GM19099 (cell line): ENCODE data around the gene FOXK2.

Experiments used
- POLR2A ChIP-seq: IDR thresholded peaks from 3 replicates; pipeline ENCODE4 v1.6.1; 2011; ENCODE audit warnings: low read depth; ENCODE audit not compliant: insufficient read length; ENCODE audit errors: extremely low read depth

The FOXK2 gene

GRCh38 chr17:82602986-82603710 lies 83.6 kb downstream of the FOXK2 start:
- no peak for TF ChIP-seq POLR2A

- TF ChIP-seq POLR2A: no peak
Observed at GRCh38 chr17:82603981-82604448, 84.5 kb downstream of the FOXK2 start.

- TF ChIP-seq POLR2A: no peak
Observed at GRCh38 chr17:82604532-82604931, 85.0 kb downstream of the FOXK2 start.

- no peak for TF ChIP-seq POLR2A
Observed at GRCh38 chr17:82605939-82606600, 86.5 kb downstream of the FOXK2 start.

- no peak for TF ChIP-seq POLR2A
Observed at GRCh38 chr17:82608816-82609215, 89.3 kb downstream of the FOXK2 start.

- no peak for TF ChIP-seq POLR2A
Observed at GRCh38 chr17:82609655-82610054, 90.1 kb downstream of the FOXK2 start.

- TF ChIP-seq POLR2A: no peak
Observed at GRCh38 chr17:82611140-82612058, 91.9 kb downstream of the FOXK2 start.

GRCh38 chr17:82613283-82614094 lies 94.0 kb downstream of the FOXK2 start:
- TF ChIP-seq POLR2A: no peak

- no peak for TF ChIP-seq POLR2A
Observed at GRCh38 chr17:82614095-82614631, 94.6 kb downstream of the FOXK2 start.

- TF ChIP-seq POLR2A: no peak
Observed at GRCh38 chr17:82615084-82616020, 95.8 kb downstream of the FOXK2 start.

GRCh38 chr17:82616021-82616711 lies 96.6 kb downstream of the FOXK2 start:
- no peak for TF ChIP-seq POLR2A

GRCh38 chr17:82619211-82619610 lies 99.7 kb downstream of the FOXK2 start:
- TF ChIP-seq POLR2A: no peak

GRCh38 chr17:82619641-82620040 lies 100.1 kb downstream of the FOXK2 start:
- no peak for TF ChIP-seq POLR2A
